Measurements from ENCODE around the gene P2RX4. TPM values are rescaled to one million over a fixed set of nuclear protein-coding genes. Genes with fewer than 3 reads are reported as not detected.

The P2RX4 gene
- total RNA-seq, 1 donor from 2014 or later = 20.7 TPM

DNA sequence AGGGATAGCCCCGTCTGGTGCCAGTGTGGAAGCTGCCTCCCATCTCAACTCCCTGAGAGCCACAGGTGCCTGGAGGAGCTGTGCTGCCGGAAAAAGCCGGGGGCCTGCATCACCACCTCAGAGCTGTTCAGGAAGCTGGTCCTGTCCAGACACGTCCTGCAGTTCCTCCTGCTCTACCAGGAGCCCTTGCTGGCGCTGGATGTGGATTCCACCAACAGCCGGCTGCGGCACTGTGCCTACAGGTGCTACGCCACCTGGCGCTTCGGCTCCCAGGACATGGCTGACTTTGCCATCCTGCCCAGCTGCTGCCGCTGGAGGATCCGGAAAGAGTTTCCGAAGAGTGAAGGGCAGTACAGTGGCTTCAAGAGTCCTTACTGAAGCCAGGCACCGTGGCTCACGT lies 25.5 kb upstream of the P2RX4 start:
- H3K36me3 Mint-ChIP-seq (ENCODE audit: low read depth) = no peaks in the 10 kb centered on the region
- H3K4me3 Mint-ChIP-seq (ENCODE audit: unreplicated experiment) = no peak overlapping the region
- TF ChIP-seq, protein P1, sequence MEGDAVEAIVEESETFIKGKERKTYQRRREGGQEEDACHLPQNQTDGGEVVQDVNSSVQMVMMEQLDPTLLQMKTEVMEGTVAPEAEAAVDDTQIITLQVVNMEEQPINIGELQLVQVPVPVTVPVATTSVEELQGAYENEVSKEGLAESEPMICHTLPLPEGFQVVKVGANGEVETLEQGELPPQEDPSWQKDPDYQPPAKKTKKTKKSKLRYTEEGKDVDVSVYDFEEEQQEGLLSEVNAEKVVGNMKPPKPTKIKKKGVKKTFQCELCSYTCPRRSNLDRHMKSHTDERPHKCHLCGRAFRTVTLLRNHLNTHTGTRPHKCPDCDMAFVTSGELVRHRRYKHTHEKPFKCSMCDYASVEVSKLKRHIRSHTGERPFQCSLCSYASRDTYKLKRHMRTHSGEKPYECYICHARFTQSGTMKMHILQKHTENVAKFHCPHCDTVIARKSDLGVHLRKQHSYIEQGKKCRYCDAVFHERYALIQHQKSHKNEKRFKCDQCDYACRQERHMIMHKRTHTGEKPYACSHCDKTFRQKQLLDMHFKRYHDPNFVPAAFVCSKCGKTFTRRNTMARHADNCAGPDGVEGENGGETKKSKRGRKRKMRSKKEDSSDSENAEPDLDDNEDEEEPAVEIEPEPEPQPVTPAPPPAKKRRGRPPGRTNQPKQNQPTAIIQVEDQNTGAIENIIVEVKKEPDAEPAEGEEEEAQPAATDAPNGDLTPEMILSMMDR (IDR thresholded peaks at IDR 0.05) = no peak
- no peaks in the 10 kb centered on the region for H3K27me3 Mint-ChIP-seq (ENCODE audit: low read depth)
- no peak for DNase-seq (ENCODE audit: low spot score)
- no peaks in the 10 kb centered on the region for H3K9me3 Mint-ChIP-seq (ENCODE audit: low read depth)
- peaks cover 9% of the 10 kb centered on the region for H3K4me1 Mint-ChIP-seq (ENCODE audit: low read depth)
- H3K27ac Mint-ChIP-seq (ENCODE audit: unreplicated experiment) = no peak overlapping the region

DNA sequence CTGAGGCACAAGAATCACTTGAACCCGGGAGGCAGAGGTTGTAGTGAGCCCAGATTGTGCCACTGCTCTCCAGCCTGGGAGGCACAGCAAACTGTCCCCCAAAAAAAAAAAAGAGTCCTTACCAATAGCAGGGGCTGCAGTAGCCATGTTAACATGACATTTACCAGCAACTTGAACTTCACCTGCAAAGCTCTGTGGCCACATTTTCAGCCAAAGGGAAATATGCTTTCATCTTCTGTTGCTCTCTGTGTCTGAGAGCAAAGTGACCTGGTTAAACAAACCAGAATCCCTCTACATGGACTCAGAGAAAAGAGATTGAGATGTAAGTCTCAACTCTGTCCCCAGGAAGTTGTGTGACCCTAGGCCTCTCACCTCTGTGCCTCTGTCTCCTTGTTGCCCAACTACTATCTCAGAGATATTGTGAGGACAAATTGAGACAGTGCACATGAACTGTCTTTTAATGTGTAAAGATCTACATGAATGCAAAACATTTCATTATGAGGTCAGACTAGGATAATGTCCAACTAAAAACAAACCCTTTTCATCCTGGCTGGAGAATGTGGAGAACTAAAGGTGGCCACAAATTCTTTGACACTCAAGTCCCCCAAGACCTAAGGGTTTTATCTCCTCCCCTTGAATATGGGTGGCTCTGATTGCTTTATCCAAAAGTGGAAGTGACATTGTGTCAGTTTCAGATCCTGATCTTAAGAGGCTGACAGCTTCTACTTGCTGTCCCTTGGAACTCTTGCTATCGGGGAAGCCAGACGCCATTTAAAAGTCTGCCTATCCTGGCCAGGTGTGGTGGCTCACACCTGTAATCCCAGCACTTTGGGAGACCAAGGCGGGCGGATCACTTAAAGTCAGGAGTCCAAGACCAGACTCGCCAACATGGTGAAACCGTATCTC lies 24.7 kb upstream of the P2RX4 start:
- DNase-seq (ENCODE audit: low spot score) = no peak
- Mint-ChIP-seq H3K27ac (ENCODE audit: unreplicated experiment) (no peak overlapping the region), H3K9me3 (ENCODE audit: low read depth) (no peaks in the 10 kb centered on the region), H3K4me1 (ENCODE audit: low read depth) (peaks cover 14% of the 10 kb centered on the region), H3K27me3 (ENCODE audit: low read depth) (no peaks in the 10 kb centered on the region), H3K4me3 (ENCODE audit: unreplicated experiment) (no peak overlapping the region), H3K36me3 (ENCODE audit: low read depth) (no peaks in the 10 kb centered on the region)
- TF ChIP-seq, protein P1 (IDR thresholded peaks at IDR 0.05) = no peak

DNA sequence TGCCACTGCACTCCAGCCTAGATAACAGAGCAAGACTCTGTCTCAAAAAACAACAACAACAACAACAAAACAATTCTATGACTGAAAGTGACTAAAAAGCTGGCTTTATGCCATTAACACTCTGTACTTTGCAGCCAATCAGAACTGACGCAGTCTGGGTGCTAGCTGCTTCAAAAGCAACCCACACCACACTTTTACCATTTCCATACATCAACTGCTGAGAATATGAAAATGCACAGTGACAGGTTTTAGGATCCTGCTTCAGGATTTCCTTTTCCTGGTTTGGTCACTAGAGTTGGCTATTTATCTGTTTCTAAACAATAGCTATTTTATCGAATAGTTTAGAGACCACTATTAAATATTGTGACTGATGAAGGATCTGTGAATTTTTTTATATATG lies 23.1 kb upstream of the P2RX4 start:
- Mint-ChIP-seq H3K27ac (ENCODE audit: unreplicated experiment) (no peak overlapping the region), H3K36me3 (ENCODE audit: low read depth) (no peaks in the 10 kb centered on the region), H3K9me3 (ENCODE audit: low read depth) (no peaks in the 10 kb centered on the region), H3K4me1 (ENCODE audit: low read depth) (peaks cover 27% of the 10 kb centered on the region), H3K27me3 (ENCODE audit: low read depth) (no peaks in the 10 kb centered on the region), H3K4me3 (ENCODE audit: unreplicated experiment) (no peak overlapping the region)
- no peak for DNase-seq (ENCODE audit: low spot score)
- TF ChIP-seq, protein P1 (IDR thresholded peaks at IDR 0.05) = no peak

DNA sequence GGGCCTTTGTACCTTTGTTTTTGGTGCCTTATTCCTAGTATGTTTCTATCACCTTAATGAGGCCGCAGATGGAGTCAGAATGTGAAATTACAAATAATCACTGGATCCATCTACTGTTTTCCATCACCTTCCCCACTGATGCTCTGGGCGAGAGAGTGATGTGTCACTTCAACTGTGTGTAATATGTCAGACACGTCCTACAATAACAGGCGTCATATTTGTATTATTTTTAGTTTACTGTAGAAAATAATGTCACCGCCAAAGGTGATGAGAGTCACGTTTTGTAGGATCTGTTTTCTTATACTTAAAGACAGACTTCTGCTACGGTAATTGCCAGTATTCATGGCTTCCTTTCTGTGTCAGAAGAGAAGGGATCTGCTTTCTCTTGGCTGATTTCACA lies 22.4 kb upstream of the P2RX4 start:
- Mint-ChIP-seq H3K4me1 (ENCODE audit: low read depth) (peaks cover 30% of the 10 kb centered on the region), H3K27me3 (ENCODE audit: low read depth) (no peaks in the 10 kb centered on the region), H3K27ac (ENCODE audit: unreplicated experiment) (no peak overlapping the region), H3K9me3 (ENCODE audit: low read depth) (no peaks in the 10 kb centered on the region), H3K36me3 (ENCODE audit: low read depth) (no peaks in the 10 kb centered on the region), H3K4me3 (ENCODE audit: unreplicated experiment) (no peak overlapping the region)
- TF ChIP-seq, protein P1 (IDR thresholded peaks at IDR 0.05) = no peak
- DNase-seq (ENCODE audit: low spot score) = no peak

DNA sequence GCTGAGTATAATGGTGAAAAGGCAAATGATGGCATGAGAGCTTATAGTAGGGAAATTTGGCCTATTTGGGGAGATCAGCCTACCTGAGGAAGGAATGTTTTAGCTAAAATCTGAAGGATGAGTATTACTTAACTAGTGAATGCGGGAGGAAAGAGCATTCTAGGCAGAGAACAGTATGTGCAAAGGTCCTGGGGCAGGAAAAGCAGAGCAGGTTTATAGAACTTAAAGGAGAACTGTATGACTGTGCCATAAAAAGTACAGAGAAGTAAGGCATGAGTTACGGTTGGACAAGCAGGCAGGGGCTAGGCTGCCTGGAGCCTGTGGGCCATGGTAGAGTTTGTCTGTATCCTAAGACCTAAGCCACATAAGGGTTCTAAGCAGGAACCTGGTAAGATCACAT lies 21.7 kb upstream of the P2RX4 start:
- Mint-ChIP-seq H3K4me3 (ENCODE audit: unreplicated experiment) (no peak overlapping the region), H3K4me1 (ENCODE audit: low read depth) (peaks cover 30% of the 10 kb centered on the region), H3K9me3 (ENCODE audit: low read depth) (no peaks in the 10 kb centered on the region), H3K36me3 (ENCODE audit: low read depth) (no peaks in the 10 kb centered on the region), H3K27me3 (ENCODE audit: low read depth) (no peaks in the 10 kb centered on the region), H3K27ac (ENCODE audit: unreplicated experiment) (no peak overlapping the region)
- DNase-seq (ENCODE audit: low spot score) = no peak
- TF ChIP-seq, protein P1 (IDR thresholded peaks at IDR 0.05) = no peak
